NK-92 (cell line): ENCODE results near the gene SPATS2.

ENCODE experiments used
- DNase-seq: peaks from one replicate; lab custom pipeline; 2025; ENCODE audit not compliant: unreplicated experiment; lab: John Stamatoyannopoulos, UW

SPATS2 gene

GRCh38 chr12:49568442-49569162, 201.3 kb downstream of the SPATS2 start:
- no peak for DNase-seq
